Stimulated activated CD4-positive, alpha-beta T cell treated with anti-CD3 and anti-CD28 coated beads, Interleukin-15, amount 100 ng/mL, for 1 hour (primary cell): ENCODE measurements around the gene LPCAT2.
"Not testable (repeated sequence)": the region's sequence is repeated elsewhere in the genome, so short reads cannot be mapped to it uniquely, and the experiment has no call there.

ENCODE experiments used
- DNase-seq, 2 donors: peaks; one replicate each; pipeline ENCODE4 v3.0.0-alpha.2; 2020; ENCODE audit warnings: low read depth in 1 of 2, low spot score in 1 of 2

Gene LPCAT2

DNA sequence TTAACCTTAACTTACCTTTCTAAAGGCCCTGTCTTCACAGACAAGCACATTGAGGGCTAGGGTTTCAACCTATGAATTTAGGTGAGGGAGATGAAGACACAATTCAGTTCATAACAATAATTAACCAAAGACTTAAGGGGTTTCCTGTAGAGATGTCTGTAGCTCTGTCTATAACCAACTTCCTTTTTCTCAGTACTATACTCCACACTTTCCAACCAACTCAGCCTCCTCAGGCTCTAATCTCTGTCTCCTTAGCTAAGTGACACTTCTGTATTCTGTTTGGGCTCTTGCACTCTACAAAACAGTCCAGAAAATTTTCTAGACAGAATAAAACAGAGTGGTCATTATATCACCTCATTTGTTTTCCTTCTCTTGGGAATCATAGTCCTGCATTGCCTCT, 83.4 kb downstream of the LPCAT2 start:
- no peak for DNase-seq

DNA sequence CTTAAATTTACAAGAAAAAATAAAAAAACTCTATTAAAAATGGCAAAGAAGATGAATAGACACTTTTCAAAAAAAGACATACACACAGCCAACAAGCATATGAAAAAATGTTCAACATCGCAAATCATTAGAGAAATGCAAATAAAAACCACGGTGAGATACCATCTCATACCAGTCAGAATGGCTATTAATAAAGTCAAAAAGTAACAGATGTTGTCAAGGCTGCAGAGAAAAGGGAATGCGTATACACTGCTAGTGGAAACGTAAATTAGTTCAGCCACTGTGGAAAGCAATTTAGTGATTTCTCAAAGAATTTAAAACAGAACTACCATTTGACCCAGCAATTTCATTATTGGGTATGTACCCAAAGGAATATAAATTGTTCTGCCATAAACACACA, 89.1 kb downstream of the LPCAT2 start:
- no peak for DNase-seq

DNA sequence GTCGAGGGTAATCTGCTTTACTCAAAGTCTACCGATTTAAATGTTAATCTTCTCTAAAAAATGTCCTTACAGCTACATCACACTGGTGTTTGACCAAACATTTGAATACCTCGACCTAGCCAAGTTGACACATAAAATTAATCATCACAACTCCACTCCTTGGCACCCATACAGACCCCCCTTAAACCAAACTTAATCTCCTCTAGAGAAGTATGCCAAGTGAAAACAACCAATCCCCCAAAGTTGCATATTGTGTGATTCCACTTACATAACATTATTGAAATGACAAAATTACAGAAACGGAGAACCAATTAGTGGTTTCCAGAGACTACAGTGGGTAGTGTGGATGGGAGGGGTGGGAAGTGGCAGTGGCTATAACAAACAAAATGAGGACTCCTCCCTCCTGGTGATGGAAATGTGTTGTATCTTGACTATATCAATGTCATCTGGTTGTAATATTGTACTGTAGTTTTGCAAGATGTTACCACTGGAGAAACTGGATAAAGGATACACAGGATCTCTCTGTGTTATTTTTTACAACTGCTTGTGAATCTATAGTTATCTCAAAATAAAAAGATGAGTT, 97.0 kb downstream of the LPCAT2 start:
- no peak for DNase-seq

DNA sequence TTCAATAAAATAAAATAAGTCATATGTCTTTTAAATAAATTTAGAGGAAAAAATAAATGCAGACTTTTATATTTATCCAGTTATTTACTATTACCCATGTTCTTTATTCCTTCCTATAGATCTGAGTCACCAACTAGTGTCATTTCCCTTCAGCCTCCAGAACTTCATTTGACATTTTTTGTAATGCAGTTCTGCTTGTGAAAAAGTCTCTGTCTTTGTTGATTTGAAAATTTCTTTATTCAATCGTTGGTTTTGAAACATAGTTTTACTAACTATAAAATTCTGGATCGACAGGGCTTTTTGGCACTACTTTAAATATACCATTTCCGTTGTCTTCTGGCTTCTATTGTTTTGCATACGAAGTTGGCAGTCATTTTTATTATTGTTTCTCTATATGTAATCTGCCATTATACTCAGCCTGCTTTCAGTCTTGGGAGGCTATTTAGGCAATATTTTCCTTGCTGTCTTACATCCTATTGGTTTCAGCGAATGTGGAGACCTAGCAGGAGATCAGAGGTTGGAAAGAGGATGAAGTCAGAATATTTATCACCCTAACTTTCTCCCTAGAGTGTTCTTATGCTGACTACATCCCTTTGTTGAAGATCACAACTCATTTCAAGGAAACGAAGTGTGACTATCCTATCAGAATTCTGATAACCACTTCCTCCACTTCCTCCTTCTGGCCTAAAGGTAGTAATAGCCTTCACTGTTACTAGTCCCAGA, 104.9 kb downstream of the LPCAT2 start:
- no peak for DNase-seq

DNA sequence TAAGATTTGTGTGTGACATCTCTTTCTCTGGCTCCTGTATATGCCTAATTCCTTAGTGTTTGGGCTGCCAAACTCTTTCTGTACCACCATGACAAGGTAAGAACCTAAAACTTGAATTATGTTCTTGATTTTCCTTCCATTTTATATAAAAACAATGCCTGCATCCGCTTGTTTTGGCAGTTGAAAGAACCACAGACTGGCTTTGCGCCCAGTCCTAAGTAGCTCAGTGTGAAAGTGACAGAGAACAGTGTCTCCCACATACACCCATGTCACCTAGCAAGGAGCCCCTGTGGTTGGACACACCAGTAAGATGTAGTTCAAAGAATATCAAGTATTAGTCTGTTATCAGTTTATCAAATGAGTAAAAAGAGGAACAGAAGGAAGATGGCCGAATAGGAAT, 106.2 kb downstream of the LPCAT2 start:
- DNase-seq = no peak

DNA sequence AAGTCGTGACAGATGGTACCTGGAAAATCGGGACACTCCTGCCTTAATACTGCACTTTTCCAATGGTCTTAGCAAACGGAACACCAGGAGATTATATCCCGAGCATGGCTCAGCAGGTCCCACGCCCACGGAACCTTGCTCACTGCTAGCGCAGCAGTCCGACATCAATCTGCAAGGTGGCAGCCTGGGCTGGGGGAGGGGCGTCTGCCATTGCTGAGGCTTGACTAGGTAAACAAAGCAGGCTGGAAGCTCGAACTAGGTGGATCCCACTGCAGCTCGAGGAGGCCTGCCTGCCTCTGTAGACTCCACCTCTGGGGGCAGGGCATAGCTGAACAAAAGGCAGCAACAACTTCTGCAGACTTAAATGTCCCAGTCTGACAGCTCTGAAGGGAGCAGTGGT, 106.8 kb downstream of the LPCAT2 start:
- DNase-seq = not testable (repeated sequence)

DNA sequence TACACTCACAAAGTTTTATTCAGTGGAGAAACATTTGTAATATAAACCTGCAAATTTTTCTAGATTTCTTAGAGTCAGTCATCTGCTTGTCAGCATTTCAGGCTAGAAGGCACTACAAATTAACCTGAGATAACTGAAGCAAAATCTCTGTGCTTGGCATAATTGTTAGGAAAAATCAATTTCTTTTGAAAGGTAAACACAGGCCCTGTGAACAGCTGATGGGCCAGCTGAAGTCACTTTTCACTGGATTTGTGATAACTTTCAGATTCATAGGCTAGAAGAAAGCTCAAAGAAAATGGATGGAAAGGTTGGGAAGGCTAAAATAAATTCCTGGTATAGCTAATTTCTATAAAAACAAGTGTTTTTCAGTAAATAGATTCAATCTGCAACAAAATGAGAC, 112.9 kb downstream of the LPCAT2 start:
- DNase-seq = no peak

DNA sequence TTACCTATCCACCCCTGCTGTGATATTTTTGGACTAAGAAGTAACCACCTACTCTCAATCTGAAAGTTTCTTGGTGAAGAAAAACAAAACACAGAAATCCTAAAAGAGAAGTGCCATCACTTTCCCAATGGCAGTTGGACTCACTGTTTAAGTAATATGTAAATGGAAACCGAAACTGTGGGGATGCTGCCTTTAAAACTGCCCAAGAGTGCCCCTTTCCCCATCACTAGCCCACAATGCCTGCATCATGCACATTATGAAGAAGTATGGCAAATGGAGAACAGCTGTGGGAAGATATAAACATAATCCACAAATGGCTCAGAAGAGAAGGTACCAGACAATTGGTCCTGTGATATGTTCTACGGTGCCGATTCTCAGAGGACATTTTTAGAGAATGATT, 113.4 kb downstream of the LPCAT2 start:
- DNase-seq = no peak

DNA sequence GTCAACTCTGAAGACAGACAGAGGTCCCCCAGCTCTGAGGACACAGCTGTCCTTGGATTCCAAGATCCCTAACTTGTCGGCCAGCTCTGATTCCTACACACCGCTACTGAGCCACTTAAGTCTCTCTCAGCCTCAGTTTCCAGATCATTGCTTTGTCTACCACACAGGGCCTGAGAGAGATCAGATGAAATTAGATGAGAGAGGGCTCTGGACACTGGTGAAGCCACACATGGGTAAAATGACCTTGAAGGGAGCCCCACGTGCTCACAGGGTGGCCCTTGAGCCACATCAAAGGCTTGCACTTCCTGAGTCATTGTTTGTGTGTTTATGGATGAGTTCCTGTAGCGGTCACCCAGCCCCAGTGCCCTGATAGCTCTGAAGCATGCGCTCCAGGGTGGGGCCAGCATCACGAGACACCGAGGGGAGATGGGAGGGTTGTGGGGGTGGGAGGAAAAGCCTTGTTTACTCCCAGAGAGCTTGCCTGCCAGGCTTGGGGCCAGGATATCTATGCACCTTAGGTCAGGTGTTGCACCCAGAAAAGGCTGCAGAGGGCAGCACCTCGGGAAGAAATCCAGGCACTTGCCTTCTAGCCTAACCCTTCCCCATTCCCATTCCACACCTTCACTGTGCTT, 114.2 kb downstream of the LPCAT2 start:
- no peak for DNase-seq

DNA sequence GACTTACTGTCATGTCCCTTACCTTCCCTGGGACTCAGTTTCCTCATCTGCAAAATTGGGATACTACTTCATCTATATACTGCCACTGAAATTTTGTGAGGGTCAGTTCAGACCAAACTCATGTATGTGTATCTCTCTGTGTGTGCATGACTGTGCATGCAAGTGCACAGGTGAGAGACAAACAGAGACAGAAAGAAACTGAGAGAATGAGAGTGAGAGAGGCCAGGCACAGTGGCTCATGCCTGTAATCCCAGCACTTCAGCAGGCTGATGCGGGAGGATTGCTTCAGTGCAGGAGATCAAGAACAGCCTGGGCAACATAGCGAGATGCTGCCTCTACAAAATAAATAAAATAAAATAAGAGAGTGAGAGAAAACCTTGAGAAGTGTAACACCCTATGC, 114.8 kb downstream of the LPCAT2 start:
- DNase-seq = no peak

DNA sequence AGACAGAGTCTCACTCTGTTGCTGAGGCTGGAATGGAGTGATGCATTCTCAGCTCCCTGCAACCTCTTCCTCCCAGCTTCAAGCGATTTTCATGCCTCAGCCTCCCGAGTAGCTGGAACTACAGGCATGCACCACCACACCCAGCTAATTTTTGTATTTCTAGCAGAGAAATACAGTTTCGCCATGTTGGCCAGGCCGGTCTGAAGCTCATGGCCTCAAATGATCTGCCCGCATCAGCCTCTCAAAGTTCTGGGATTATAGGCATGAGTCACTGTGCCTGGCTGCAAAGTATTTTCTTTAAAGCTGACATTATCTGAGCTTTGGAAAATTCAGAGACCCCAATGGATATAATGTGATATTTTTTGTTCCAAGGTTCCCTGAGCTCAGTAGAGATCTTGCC, 115.8 kb downstream of the LPCAT2 start:
- no peak for DNase-seq

DNA sequence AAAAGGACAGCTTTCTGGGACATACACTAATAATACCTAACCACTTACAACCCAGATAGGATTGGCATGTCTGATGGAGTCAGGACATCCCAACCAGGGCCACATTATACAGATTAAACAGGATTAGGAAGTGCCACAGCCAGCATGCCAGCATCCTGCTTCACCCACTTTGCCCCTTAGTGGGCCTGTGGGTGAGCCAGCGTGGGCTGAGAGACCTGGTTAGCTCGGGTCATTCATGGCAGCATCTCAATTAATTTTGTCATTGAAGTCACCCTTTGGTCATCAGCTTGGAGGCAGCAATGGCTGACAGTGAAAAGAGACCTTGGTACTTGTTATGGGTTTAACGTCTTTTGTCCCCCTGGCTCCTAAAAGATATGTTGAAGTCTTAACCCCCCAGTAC, 117.0 kb downstream of the LPCAT2 start:
- DNase-seq = no peak

DNA sequence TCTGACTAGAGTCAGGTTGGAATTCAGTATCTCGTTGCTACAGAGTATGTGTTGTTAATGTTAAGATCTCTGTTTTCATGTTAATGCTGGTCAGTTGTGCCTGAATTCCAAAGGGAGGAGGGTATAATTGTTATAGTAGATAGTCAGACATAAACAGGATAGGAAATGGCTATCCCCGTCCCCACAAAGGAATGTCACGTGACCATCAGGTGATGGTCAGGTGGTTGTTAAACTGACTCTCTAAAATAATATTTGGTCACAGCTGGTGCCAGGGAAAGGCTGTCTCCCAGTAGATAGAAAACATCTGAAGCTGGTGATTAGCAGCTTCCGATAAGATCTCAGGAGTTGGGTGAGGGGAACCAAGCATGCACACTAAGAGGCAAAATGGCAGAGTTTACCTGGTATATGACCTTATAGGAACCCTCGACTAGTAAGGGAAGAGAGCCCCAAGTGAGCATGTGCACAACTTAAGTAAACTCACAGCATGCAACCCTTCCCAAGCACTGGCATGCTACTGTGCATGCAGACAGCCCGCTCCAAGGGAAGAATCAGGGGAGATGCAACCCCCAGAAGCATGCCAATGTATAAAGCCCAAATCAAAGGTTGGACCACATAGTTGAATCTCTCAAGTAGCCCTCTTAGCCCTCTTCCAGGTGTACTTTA, 119.6 kb downstream of the LPCAT2 start:
- no peak for DNase-seq

DNA sequence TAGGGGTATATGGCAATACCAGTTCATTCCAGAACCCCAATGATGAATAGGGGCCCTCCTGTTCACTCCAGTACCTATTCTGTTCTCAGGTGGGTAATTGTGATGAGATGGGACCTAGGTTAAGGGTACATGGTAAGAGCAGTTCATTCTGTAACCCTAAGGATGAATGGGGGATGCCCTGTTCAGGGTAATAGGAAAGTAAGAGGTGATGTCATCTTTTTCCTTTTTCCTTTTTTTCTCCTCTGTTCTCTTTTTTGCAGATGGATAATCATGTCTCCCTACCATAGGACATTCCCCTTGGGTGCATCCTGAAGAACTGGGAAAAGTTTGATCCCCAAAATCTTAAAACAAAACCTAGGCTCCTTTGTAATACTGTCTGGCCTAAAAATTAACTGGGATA, 121.9 kb downstream of the LPCAT2 start:
- DNase-seq = no peak

DNA sequence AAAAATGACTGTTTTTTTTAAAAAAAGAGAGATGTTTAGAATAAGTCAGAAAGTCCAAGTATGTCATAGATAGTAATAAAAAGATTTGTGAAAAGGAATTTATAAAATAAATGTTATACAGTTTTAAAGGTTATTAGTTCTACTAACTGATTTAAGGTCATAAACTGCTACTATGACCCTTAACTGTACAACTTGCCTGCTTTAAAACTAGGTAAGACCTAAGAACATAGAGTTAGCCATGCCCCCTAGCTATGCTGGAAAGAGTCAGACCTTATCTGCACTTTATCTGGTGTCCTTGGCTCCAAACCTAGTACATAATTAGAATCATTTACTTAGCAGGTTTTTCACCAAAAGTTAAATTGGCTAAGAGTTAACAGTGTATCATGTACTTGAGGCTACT, 123.4 kb downstream of the LPCAT2 start:
- no peak for DNase-seq

DNA sequence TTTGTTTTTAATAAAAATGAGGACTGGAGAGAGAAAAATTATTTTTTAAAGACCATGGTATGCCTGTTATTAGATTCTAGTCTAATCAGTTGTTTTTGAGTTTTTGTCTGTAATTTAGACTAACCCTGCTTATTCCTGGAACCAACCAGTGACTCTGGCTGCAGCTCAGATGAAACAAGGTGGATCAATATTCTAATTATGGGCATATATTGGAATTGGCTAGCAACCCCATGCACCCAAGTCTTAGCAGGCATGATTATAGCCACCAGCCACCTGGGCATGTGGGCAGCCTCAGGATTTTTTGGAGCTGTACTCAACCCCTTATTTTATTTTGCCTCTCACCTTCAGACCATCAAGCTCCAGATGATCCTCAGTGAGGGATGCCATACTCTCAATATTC, 125.3 kb downstream of the LPCAT2 start:
- no peak for DNase-seq
